ENCODE data around the gene DNAH11.

GRCh38 chr7:21616796-21617436, 74.1 kb downstream of the DNAH11 start:
- no peak for TF ChIP-seq CTCF (IDR thresholded peaks at IDR 0.05)
- no peak for TF ChIP-seq POLR2A (IDR thresholded peaks at IDR 0.05)
- no peak for TF ChIP-seq EP300 (IDR thresholded peaks at IDR 0.05)

Data from tibial nerve (tissue), 4 donors.